ENCODE data around the gene DERL3. TPM values are rescaled to one million over a fixed set of nuclear protein-coding genes. Genes with fewer than 3 reads are reported as not detected.

The DERL3 gene
- total and polyA plus RNA-seq, 4 donors: 6.1 to 15.1 (median 7.5) TPM

DNA sequence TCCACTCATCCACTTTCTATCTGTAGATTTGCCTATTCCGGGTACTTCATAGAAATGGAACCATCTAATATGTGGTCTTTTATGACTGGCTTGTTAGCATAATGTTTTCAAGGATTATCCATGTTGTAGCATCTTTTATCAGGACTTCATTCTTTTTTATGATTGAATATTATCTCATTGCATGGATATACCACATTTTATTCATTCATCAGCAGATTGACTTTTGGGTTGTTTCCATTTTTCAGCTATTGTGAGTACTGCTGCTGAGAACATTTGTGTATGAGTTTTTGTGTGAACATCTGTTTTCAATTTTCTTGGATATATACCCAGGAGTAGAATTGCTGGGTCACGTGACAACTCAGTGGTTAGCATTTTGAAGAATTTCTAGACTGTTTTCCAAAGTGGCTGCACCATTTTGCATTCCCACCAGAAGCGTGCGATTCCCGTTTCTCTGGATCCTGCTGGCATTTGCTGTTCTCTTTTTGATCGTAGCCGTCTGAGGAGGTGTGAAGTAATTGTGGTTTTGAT, 8.9 kb downstream of the DERL3 start:
- WGBS, 2 donors: 76 to 86% methylated on average over 7 of the region's 7 CpGs
- ATAC-seq (ENCODE audit: insufficient read depth, low FRiP score): no peak
- Histone ChIP-seq H3K9ac (ENCODE audit: insufficient read depth in 1 of 2, low read length in 2 of 2) (no peak overlapping the region), H3K36me3 (ENCODE audit: control insufficient read depth in 4 of 4, insufficient read depth in 4 of 4, low read length in 4 of 4) (peaks cover 0 to 67% (median 47%) of the 10 kb centered on the region in 4 donors), H3K4me1 (ENCODE audit: control insufficient read depth in 5 of 5, insufficient read depth in 5 of 5, low read length in 5 of 5) (peaks cover 0 to 6% (median 0%) of the 10 kb centered on the region in 5 donors), H3K27me3 (ENCODE audit: control insufficient read depth in 3 of 3, insufficient read depth in 3 of 3, low read length in 2 of 3) (no peaks in the 10 kb centered on the region), H3K9me3 (ENCODE audit: control insufficient read depth in 4 of 4, insufficient read depth in 3 of 4, low read length in 3 of 4) (no peaks in the 10 kb centered on the region), H3K4me3 (no peak overlapping the region), H3K27ac (ENCODE audit: low read depth in 1 of 2, low read length in 1 of 2) (peak overlapping the region in 1 of 2 donors; percentile 86)
- TF ChIP-seq, protein P1, sequence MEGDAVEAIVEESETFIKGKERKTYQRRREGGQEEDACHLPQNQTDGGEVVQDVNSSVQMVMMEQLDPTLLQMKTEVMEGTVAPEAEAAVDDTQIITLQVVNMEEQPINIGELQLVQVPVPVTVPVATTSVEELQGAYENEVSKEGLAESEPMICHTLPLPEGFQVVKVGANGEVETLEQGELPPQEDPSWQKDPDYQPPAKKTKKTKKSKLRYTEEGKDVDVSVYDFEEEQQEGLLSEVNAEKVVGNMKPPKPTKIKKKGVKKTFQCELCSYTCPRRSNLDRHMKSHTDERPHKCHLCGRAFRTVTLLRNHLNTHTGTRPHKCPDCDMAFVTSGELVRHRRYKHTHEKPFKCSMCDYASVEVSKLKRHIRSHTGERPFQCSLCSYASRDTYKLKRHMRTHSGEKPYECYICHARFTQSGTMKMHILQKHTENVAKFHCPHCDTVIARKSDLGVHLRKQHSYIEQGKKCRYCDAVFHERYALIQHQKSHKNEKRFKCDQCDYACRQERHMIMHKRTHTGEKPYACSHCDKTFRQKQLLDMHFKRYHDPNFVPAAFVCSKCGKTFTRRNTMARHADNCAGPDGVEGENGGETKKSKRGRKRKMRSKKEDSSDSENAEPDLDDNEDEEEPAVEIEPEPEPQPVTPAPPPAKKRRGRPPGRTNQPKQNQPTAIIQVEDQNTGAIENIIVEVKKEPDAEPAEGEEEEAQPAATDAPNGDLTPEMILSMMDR (IDR thresholded peaks at IDR 0.05; ENCODE audit: control extremely low read depth, extremely low read depth): no peak
- no peak for DNase-seq

DNA sequence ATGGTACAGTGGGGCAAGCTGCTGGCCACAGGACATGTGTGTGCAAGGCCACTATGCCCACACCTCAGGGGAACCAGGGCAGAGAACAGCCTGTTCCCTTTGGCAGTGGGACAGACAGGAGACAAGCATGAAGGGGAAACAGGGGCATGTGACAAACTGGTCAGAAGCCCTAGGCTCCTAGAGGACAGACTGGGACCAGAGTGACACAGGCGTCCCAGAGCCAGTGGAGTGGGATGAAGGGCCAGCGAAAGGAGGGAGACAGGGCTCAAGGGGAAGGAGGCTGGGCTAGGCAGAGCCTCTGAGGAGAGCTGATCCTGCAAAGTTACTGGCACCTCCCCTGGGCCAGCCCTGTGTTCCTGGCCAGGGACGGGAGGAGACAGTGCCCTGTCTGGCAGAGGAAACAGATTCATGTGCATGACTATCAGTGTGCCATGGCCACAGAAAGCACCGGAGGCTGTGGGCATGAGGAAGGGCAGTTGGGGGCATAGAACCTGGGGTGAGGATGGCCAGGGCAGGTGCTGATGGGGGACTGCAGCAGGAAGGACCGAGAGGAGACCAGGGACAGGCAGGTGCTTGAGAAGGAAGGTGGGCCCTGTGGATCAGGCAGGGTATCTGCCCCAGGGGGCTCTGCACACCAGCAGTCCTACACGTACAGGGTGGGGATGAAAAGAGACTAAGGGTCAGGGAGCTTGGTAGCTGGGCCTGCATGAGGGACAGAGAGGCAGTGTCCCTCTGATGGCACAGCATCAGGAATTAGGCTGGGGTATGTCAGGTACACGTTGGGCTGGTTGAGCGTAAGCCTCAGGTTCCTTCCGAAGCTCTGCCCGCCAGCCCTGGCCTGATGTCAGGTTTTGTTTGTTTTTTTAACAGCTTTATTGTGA, 9.8 kb downstream of the DERL3 start:
- DNase-seq (no peak), ATAC-seq (ENCODE audit: insufficient read depth, low FRiP score) (no peak)
- no peak overlapping the region for H3K4me3 ChIP-seq
- 94 to 96% methylated on average over 10 of the region's 10 CpGs for WGBS, 2 donors
- no peaks in the 10 kb centered on the region for H3K27me3 ChIP-seq (ENCODE audit: control insufficient read depth in 3 of 3, insufficient read depth in 3 of 3, low read length in 2 of 3)
- H3K36me3 ChIP-seq (ENCODE audit: control insufficient read depth in 4 of 4, insufficient read depth in 4 of 4, low read length in 4 of 4): peaks cover 0 to 70% (median 51%) of the 10 kb centered on the region in 4 donors
- H3K9ac ChIP-seq (ENCODE audit: insufficient read depth in 1 of 2, low read length in 2 of 2): no peak overlapping the region
- H3K4me1 ChIP-seq (ENCODE audit: control insufficient read depth in 5 of 5, insufficient read depth in 5 of 5, low read length in 5 of 5): peaks cover 0 to 6% (median 0%) of the 10 kb centered on the region in 5 donors
- H3K27ac ChIP-seq (ENCODE audit: low read depth in 1 of 2, low read length in 1 of 2): peak overlapping the region in 1 of 2 donors; percentile 86
- no peaks in the 10 kb centered on the region for H3K9me3 ChIP-seq (ENCODE audit: control insufficient read depth in 4 of 4, insufficient read depth in 3 of 4, low read length in 3 of 4)
- TF ChIP-seq, protein P1 (IDR thresholded peaks at IDR 0.05; ENCODE audit: control extremely low read depth, extremely low read depth): no peak

DNA sequence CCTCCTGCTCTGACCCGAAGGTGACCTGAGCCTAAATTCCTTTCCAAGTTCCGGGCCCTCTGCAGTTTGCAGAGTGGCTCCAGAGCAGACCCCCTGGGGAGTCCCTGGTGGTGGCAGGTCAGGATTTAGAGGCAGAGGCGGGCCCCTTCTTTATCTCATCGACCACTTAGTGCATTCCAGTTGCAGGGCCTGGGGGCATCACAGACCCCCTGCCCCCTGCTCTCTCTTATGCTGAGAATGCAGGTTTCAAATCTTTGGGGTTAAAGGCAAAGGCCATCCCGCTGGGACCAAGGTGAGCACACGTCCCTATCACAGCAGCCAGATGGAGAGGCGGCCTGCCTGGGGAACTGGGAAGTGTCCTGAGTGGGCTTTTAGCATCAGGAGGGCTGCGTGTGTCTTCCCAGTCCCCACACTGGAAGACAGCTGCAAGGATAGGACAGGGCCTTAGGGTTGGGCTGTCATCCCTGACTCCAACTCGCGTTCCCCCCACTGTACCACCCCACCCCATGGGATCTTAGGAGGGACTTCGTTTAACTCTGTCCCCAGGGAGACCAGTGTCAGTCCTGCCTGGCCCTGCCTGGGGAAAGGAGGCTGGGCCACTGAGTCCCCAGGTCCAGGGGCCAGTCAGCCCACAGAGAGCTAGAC, 11.3 kb downstream of the DERL3 start:
- H3K36me3 ChIP-seq (ENCODE audit: control insufficient read depth in 4 of 4, insufficient read depth in 4 of 4, low read length in 4 of 4): peaks cover 0 to 70% (median 56%) of the 10 kb centered on the region in 4 donors

More for the DNA sequence above, 11.3 kb downstream of the DERL3 start:
- no peak for ATAC-seq (ENCODE audit: insufficient read depth, low FRiP score)
- Histone ChIP-seq H3K9ac (ENCODE audit: insufficient read depth in 1 of 2, low read length in 2 of 2) (no peak overlapping the region), H3K9me3 (ENCODE audit: control insufficient read depth in 4 of 4, insufficient read depth in 3 of 4, low read length in 3 of 4) (no peaks in the 10 kb centered on the region), H3K4me1 (ENCODE audit: control insufficient read depth in 5 of 5, insufficient read depth in 5 of 5, low read length in 5 of 5) (peaks cover 0 to 6% (median 0%) of the 10 kb centered on the region in 5 donors), H3K4me3 (no peak overlapping the region), H3K27ac (ENCODE audit: low read depth in 1 of 2, low read length in 1 of 2) (peak overlapping the region in 1 of 2 donors; percentile 86), H3K27me3 (ENCODE audit: control insufficient read depth in 3 of 3, insufficient read depth in 3 of 3, low read length in 2 of 3) (no peaks in the 10 kb centered on the region)
- DNase-seq: no peak
- TF ChIP-seq, protein P1 (IDR thresholded peaks at IDR 0.05; ENCODE audit: control extremely low read depth, extremely low read depth): no peak
- 90 to 92% methylated on average over 11 of the region's 11 CpGs for WGBS, 2 donors

Measured in lung (tissue), 12 donors.